NCI-H510A treated with DMSO at 0.1 percent for 48 hours (cell line): Measurements from ENCODE around the gene ZFR.
A peak's percentile ranks its signal among the peaks of the same experiment; 100 is the strongest.
"Not testable (repeated sequence)": the region's sequence is repeated elsewhere in the genome, so short reads cannot be mapped to it uniquely, and the experiment has no call there.

Source experiments
- DNase-seq: peaks from one replicate; lab custom pipeline; 2025; lab: John Stamatoyannopoulos, UW

ZFR gene

DNA sequence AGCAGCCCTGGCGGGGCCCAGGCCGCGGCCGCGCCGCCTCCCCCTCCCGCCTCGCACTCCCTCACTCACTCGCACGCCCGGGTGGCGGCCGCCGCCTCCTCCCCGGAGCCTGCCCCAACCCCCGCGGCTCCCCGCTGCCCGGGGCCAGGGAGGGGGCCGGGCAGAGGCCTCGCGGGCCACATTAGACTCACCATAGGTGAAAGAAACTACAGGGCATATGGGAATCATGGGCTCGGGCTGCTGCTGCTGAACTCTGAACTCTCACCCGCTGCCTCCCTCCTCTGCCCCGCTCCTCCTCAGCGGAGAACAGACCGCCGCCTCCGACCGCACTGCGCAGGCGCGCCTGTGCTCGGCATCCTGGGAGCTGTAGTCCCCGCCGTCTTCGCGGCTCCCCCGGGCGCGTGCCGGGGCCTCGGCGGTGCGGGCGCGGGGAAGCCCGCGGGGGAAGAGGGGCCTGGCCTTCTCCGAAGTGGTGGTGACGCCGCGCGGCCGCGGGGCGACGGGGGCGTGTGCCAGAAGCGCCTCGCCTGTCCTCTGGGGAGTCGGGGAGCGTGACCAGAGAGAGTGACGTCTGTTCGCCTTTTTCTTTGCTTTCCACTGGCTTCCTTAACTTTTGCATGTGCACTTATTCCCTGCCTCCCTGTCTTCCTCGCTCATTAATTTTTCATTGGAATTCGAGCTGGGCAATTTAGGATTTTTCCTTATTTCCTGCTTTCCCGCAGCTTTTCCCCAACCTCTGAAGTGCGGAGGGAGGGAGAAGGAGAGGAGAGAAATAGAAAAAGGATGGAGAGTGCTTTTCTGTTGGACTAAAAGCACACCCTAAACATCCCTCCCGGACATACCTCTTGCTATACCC lies at the start of gene ZFR:
Gene ZFR, minus strand, starts transcription at position 310 of the 856 bp plus-strand sequence. Its CDS starts 82 bp downstream, at position 228.
- peak; percentile 87 for DNase-seq

DNA sequence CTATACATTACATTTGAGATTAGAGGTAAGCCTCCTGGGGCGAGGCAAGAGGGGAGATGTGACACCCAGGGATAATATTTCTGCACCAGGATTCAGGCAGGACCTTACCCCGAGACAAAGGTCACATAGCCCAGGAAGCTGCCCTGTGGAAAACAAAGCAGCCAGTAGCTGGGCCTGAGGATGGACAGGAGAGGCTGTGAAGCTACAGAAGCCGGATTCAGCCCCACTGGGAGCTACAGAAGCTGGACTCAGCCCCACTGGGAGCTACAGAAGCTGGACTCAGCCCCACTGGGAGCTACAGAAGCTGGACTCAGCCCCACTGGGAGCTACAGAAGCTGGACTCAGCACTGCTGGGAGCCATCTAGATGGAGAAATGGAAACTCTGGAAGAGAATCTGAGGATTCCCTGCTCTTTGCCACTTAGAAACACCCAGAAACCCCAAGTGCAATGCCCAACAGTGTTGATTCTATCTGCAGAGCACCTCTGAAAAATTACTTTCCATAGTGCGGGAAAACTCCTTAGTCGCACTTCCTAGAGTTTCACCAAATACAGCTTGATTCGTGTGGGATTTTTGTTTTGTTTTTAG lies 46.5 kb upstream of the ZFR start:
- DNase-seq, result no peak

DNA sequence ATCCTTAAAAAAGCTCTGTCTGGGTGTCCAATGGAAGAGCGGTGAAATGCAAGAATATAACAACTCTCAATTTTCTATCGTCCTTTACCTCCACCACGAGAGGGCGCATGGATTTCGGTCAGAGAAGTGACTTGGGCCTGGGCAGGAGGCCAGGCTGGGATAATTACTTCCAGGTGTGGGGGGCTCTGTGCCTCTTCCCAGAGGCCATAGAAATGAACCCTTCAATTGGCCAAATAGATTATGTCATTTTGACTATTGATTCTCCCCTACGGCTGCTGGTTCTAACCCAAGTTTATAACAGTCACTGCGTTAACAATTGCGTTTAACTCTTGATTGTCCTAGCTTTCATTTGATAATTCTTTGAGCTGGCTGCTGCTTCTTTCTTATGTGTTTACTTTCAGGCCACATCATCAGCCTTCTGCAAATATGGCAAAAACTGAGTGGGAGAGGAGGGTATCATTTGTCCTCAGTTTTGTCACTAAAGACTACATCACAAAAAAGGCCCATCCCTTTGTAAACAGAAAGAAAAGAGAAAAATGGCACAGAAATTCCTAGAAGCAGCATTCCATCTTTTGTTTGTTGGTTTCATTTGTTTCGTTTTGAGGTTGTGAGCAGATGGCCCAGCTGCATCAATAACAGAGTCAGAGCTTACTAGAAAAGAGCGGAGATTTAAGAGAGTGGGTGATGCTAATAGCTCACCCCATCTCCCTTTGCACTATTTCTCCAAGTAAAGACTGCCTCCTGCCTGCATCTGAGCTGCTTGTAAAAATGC lies 45.4 kb upstream of the ZFR start:
- DNase-seq, result peak; percentile 65

DNA sequence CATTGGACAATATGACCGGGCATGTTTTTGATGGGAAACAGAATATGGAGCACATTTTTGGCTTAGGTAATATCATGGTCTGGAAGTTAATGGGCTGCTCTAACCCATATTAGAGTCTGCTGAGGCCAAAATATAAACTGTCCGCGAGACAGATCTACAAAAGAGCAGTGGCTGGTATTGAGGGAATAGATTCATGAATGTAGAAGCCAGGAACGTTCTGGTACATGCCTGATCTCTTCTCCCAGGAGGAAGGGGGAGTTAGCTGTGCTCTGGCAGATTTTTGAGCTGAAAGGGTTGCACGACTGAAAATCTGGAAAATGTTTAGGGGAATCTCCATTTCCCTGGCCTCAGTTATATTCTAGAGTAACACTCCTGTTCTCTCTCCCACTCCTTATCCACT lies 42.9 kb upstream of the ZFR start:
- DNase-seq, result no peak

DNA sequence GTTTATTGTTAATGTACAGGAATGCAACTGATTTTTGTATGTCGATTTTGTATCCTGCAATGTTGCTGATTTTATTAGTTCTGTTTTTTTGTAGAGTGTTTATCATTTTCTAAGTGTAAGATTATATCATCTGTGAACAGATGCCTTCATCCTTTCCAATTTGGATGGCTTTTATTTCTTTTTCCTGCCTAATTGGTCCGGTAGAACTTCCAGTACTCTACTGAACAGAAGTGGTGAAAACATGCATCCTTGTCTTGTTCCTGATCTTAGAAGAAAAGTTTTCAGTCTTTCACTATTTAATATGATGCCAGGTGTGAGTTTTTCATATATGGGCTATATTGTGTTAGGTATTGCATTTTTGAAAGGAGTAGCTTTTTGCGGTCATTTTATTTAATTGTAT lies 42.5 kb upstream of the ZFR start:
- no peak for DNase-seq

DNA sequence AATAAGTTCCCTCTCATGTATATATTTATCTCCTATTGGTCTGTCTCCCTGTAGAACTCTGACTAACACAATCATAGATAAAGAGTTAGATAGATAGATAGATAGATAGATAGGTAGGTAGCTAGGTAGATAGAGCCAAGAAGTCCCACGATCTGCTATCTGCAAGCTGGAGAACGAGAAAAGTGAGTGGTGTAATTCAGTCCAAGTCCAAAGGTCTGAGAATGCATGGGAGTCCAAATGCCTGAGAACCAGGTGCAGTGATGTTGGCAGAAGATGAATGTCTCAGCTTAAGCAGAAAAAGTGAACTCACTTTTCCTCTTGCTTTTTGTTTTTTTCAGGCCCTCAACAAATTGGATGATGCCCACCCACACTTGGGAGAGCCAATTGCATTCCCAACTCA lies 37.7 kb upstream of the ZFR start:
- DNase-seq, result no peak

DNA sequence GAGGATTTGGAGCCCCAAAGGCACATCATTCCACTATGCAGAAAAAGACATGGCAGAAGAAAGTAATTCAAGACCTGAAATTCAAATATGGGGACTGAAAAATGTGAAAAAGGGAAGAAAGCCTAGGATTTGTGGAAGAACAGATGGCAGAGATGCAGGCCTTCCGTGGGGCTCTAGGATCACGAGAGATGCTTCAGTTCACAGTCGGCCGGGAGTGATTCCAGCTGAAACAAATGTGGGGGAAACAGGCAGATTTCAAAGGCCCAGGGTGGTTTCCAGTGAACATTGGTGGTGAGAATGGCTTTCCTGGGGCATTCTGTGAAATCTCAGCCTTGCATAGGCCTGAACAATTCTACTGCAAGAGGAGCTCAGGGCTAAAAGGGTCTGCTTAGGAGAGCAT lies 34.6 kb upstream of the ZFR start:
- DNase-seq, result no peak

DNA sequence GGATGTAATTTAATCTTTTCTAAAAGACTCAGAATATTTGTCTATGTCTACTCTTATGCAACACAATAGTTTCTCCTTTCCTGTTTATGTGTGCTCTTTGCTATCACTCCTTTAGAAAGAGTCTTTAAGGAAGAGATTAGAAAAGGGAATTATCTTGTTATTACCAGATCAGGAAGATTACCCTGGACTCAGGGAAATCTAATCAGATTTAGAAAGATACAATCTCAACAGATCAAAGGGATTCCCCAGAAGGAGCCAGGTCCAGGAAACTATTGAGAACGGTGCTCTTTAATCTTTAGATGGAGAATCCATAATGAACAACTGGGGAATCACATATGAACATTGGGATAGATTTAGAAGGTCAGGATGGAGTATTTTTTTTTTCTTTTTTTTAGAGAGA lies 32.4 kb upstream of the ZFR start:
- DNase-seq, result no peak

DNA sequence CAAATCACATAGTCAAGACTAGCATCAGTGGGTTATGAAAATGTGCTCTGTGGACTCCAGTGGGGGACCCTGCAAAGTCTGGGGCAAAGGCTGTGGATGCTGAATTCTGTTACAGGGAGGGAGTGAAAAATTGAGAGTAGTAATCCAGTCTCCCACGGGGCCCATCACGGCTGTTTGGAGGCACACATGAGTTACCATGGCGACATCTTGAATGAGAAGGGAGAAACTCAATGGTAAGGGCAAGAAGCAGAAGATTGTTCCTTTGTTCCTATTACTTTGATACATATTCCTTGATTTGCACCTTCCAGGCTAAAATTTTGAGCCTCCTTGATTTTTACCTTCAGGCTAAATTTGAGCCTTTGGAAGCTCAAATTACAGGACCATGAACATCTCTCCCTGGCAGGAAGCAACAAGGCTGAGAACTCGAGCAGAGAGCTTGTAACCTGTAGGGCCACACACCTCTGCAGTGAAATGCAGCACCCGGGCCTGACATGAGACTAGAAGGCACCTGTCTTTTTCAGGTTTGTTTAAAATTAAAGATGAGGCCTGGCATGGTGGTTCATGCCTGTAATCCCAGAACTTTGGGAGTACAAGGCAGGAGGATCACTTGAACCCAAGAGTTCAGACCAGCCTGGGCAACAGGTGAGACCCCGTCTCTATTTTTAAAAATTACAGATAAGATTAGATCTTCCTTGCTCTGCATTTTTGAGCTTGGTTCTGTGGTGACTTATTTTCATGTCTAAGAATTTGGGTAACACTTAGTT lies 31.0 kb upstream of the ZFR start:
- DNase-seq, result no peak

DNA sequence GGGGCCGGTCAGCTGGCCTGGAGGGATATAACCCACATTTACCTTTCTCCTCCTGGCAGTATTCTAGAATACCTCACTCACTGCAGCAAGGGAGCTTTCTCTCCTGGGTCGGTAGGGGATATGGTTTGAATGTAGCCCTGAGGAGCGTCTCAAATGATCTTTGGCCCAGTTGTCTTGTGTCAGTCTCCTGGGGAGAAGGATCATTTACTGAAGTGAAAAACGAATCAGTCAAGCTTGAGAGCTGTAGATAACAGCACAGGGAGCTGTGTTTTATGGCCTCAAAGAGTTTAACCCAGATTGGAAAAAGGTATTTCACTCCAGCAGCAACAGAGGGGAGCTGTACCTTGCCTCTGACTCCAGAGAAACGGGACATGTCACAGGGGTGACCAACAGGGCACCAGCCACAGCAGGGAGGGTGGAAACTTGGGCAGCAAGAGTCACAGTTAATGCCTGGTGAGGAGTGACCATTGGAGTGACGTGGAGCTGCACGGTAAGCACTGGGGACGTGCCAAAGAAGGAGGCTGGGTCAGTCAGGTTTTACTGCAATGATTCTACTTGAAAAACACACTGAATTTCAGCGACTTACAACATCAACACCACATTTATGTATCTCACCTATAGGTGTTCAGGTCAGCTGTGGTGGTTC lies 29.8 kb upstream of the ZFR start:
- no peak for DNase-seq

DNA sequence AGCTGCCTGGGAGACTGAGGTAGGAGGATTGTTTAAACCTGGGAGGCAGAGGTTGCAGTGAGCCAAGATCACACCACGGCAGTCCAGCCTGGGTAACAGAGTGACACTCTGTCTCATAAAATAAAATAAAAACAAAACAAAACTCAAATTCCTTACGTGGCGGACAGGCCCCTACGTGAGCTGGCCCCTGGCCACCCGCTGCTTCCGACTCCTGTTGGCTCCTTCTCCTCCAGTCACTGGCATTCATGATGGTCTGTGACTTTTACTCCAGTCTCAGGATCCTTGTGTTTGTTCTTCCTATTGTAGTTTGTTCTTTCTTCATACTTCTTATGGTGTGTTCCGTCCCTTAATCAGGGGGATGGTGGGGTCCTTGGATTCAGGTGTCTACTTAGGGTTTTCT lies 28.5 kb upstream of the ZFR start:
- DNase-seq, result no peak

DNA sequence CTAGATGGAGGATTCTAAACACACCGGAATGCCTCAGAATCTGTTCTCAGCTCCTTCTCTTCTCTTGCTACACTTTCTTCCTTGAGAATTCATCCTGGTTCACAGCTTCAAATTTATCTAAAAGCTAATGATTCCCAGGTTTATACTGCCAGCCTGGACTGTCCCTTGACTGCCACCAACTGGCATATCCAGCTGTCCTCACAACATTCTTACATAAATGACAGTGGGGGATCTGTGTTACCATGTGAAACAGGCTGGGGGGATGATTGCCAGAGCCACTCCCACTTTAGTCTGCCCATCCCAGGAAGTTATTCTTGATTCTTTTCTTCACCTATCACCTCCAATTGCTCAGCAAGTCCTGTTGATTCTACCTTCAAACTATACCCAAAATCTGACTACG lies 27.2 kb upstream of the ZFR start:
- DNase-seq, result no peak

DNA sequence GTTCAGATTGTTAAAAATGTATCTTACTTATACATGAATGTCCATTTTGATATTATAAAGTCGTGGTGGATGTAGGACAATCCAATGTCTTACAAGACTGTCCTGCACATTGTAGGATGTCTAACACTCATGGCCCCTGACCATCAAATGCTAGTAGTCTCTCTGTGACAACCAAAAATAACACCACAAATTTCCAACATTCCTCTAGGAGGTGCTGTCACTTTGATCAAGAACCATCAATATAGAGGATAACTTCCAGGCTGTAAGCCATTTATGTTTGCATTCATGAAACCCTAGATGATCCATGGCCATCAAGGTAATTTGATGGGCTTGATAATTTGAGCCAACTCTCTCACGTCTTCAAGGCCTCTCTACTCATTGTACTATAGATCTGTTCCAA lies 20.5 kb upstream of the ZFR start:
- DNase-seq, result no peak

DNA sequence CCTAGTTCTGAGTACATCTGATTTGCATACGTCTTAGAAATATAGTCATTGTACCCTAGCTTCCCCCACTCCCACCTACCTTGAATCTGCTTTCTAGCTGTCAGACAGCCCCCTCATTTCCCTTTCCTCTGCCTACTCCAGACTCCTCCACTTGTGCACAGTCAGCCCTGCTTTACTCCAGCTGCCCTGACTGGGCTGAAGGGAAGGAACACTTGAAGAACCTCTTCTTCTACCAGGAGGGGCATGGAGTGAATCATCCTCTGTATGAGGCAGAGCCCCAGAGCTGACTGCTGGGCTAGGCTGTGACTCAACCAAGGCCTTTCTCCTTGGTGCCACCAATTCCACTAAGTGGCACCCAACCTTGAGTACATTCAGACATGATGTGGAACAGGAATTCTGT lies 18.1 kb upstream of the ZFR start:
- DNase-seq, result no peak

DNA sequence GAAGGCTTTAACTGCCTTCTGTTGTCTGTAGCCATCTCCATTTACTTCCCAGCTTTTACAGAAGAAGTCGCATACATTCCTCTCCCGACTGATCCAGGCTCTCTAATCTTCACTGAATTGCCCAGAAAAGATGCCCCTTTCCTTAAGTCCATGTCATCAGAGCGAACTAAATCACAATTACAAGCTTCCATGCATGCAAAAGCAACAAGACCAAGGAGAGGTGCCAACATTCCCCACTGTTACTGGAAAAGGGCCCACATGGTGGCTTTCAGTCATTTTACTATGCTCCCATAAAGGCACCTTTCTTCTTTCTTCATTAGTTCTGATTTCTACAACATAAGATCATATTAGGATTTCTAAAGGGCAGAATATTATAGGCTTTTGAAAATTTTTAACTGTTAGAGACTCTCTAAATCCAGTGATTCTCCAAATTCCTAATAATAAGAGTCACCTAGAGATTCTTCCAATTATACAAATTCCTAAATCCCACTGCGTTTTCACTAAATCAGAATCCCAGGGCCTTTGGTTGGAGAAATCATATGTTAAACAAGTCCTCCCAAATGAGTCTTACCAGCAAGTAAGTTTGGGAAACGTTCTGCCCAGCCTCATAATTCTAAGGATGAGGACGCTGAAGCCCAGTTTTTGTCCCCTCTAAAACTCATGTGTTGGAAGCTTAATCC lies 17.0 kb upstream of the ZFR start:
- DNase-seq, result no peak

DNA sequence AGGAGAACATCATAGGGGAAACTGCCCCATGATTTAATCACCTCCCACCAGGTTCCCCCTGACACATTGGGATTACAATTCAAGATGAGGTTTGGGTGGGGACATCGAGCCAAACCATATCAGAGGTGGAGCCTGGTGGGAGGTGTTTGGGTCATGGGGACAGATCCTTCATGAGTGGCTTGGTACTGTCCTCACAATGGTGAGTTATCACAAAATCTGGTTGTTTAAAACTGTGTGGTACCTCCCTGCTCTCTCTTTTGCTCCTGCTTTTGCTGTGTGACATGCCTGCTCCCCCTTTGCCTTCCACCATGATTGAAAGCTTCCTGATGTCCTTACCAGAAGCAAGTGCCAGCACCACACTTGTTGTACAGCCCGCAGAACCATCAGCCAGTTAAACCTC lies 16.2 kb upstream of the ZFR start:
- DNase-seq, result no peak

DNA sequence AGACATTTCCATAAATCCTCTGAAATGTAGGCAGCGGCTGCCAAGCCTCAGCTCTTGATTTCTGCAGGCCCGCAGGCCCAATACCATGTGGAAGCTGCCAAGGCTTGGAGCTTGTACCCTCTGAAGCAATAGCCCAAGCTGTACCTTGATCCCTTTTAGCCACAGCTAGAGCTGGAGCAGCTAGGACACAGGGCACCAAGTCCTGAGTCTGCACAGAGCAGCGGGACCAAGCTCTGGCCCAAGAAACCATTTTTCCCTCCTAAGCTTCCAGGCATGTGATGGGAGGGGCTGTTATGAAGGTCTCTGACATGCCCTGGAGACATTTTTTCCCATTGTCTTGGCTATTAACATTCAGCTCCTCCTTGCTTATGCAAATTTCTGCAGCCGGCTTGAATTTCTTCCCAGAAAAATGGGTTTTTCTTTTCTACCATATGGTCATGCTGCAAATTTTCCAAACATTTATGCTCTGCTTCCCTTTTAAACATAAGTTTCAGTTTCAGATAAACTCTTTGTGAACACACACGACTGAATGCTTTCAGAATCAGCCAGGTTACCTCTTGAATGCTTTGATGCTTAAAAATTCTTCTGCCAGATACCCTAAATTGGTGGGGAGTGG lies 14.4 kb upstream of the ZFR start:
- no peak for DNase-seq

DNA sequence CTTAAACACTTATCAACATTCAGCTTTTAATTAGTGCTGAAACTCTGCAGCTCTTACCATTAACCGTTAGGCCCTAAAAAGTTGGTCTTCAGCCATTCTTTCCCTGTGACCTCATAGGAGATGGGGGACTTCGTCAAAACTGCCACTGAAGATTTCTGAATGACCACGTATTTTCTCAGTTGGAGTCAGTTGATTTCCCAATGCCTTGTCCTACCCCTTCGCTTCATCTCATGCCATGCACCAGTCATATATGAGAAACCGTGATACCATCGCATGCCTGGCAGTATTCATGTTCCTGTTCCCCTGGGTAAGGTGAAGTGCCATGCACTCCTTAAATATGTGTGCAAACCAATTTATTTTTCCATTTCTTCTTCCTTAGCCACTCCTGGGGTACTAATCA lies 10.8 kb upstream of the ZFR start:
- no peak for DNase-seq

DNA sequence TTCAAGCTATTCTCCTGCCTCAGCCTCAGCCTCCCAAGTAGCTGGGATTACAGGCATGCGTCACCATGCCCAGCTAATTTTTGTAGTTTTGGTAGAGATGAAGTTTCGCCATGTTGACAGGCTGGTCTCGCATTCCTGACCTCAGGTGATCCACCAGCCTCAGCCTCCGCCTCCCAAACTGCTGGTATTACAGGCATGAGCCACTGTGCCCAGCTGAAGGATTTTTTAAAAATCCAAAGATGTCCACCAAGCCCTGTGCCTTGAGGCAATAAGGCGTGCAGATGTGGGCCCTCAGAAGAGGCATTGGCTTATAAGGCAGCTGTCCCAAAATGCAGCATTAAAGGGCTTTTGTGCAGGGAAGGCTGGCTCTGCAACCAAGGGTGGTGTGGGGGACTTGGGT lies 10.3 kb upstream of the ZFR start:
- DNase-seq, result no peak

DNA sequence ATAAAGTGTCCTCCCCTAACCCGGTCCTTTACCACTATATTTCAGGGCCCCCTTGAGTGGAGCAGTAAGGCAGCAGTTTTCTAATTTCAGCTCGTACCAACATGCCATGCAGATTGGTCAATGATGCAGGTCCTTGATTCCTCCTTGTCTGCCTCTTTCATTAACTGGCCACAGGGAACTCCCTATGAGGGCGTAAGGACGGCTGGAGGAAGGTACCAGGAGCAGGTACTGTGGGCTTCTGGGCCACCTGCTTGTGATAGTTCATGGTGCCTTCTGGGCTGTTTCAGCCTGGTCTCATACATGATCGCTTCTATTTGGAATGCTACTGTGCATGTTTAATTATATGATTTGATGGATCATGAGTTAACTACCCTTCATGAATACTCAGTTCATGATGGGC lies 9.4 kb upstream of the ZFR start:
- DNase-seq, result no peak

DNA sequence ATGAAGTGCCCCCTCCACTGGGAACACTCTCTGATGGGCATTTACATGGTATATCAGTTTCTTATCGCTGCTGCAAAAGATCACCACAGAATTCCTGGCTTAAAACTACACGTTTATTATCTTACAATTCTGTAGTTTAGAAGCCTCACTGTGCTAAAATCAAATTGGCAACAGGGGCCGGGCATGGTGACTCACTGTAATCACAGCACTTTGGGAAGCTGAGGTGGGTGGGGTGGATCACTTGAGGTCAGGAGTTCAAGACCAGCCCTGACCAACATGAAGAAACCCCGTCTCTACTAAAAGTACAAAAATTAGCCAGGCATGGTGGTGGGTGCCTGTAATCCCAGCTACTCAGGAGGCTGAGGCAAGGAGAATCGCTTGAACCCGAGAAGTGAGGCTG lies 7.8 kb upstream of the ZFR start:
- DNase-seq, result not testable (repeated sequence)
